Sciatic nerve (tissue), 2 donors: ENCODE results near the gene MON2. TPM values are rescaled to one million over a fixed set of nuclear protein-coding genes. Genes with fewer than 3 reads are reported as not detected.
A peak's percentile ranks its signal among the peaks of the same experiment; 100 is the strongest.
"Not testable (repeated sequence)": the region's sequence is repeated elsewhere in the genome, so short reads cannot be mapped to it uniquely, and the experiment has no call there.

Experiments used
- ATAC-seq: fragments of 200-7000 bp; cut with Tn5 transposase; one replicate; pipeline ENCODE4 v1.9.1; 2020; ENCODE audit warnings: mild to moderate bottlenecking, moderate library complexity
- DNase-seq: peaks from one replicate; pipeline ENCODE4 v3.0.0-alpha.2; 2020; ENCODE audit warnings: low spot score
- intact Hi-C: fragments of 100-400 bp; cut with DNase I; formaldehyde crosslinking; loops from one replicate; pipeline ENCODE4 v1.14.2; 2022
- total RNA-seq: library from RNA; stranded (reverse); fragmentation: NEBNext Ultra II Directional; extraction: Animal tissue kit (Norgen Biotek cat#: 25700); gene quantifications from one replicate; pipeline ENCODE4 v1.2.1, GENCODE V29; 2021
- donor health status: DM: no; HTN: no; CAD: no.
- donor health status: DM: no; HTN: no; CAD: no.

MON2 gene
- total RNA-seq, 1 donor from 2014 or later: 101 TPM

DNA sequence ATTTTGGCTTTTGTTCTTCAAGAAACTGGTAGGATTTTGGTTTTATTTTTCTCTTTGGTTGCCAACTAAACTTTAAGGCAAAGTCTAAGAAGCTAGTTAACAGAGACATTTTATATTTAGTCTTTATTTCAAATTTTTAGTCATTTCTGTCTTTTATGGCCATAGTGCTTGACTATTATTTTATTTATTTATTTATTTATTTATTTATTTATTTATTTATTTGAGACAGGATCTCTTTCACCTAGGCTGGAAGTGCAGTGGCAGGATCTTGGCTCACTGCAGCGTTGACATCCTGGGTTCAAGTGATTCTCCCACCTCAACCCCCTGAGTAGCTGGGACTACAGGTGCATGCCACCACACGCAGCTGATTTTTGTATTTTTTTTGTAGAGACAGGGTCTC, 3.1 kb downstream of the MON2 start:
- intact Hi-C loops: no loop called here
- ATAC-seq: no peak
- DNase-seq: no peak

DNA sequence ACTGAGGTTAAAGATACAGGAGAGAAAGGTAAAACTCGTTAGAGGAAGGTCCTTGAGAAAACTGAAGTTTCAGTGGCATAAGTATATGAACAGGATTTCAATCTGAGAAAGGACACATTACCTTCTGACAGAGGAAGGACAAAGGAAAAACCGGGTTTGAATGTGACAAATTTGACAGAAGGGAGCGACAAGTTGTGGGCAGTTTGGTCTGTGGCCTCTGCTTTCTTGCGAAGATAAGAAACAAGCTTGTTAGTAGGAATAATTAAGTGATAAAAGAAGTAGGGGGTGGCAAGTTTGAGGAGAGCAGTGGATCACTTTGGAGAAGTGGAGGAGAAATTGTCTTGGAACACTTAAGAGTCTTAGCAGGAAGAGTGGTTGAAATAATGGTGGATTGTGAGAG, 5.1 kb downstream of the MON2 start:
- intact Hi-C loops: no loop called here
- no peak for ATAC-seq

DNA sequence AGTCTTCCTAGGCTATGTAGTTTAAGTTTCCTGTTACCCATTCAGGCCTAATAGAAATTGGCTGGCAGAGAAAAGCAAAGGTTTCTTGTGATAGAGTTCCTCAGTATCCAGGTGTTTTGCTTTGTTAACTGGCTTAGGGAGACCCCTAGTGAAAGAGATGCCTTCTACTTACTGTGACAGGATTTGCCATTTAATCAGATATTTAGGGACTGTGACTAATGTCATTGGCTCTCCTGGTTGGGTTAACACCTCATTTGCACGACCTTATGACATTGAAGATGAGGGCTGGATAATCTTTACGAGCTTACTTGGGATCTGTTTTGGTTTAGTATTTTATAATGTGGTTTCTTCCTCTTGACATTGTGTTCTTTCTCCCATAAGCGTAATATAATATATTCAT, 5.8 kb downstream of the MON2 start:
- ATAC-seq: no peak
- intact Hi-C loops: no loop called here

More for the DNA sequence above, 5.1 kb downstream of the MON2 start:
- DNase-seq: no peak

DNA sequence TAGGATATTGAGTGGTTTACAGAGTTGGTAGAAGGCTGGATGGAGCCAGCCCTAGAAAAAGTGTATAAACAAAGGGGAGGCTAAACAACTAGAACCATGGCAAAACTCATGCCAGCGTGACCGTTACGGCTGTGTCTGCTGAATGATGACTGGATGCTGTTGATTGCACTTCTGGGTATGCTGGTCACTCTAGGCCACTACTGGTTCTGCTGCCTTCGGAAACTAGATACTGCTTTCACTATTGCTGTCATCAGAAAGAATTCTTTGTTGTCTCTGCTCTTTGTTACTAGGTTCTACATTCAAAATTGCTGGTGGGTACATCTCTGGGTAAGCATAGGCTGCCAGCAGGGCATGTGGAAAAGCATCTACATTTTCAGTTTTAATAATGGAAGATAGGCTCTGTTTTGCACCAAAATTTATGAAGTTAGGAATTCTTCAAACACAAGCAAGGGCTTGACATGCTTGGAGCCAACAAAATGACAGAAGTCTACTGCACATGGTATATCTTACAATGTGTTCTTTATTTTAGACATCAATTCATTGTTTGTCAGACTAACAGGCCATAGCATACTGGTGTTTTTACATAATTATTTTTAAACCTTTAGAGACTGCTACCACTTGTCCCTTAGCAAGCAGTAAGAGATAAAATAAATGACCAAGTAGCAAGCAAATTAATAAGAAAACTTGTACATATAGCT, 15.4 kb downstream of the MON2 start:
- peak; percentile 22 for ATAC-seq
- intact Hi-C loops: no loop called here
- no peak for DNase-seq

More for the DNA sequence above, 5.8 kb downstream of the MON2 start:
- no peak for DNase-seq

DNA sequence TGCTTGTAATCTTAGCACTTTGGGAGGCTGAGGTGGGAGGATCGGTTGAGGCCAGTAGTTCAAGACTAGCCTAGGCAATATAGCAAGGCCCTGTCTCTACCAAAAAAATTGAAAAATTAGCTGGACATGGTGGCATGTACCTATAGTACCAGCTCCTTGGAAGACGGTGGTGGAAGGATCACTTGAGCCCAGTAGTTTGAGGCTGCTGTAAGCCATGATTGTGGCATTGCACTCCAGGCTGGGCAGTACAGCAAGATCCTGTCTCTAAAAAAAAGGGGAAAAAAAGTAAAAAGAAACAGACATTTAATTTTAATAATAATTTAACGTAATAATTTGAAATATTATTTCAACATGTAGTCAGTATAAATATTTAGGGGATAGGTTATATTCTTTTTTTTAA, 16.1 kb downstream of the MON2 start:
- no peak for ATAC-seq
- DNase-seq: no peak
- intact Hi-C loops: no loop called here

DNA sequence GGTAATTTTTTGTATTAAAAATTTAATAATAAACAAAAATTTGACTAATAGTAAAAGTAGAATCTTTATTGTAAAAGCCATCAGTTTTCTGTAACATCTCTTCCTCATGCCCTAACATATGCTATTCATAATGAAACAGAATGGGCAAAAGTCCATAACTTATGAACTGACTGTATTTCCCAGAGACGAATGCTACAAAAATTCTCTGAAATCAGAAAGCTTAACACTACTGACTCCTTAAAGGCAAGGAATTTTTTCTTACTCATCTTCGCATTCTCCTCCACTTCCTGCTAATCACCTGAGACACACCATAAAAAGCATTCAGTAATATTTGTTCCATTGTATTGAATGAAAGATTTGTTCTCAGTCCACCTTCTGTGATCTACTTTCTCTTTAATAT, 17.6 kb downstream of the MON2 start:
- no peak for ATAC-seq
- intact Hi-C loops: no loop called here
- DNase-seq: no peak

DNA sequence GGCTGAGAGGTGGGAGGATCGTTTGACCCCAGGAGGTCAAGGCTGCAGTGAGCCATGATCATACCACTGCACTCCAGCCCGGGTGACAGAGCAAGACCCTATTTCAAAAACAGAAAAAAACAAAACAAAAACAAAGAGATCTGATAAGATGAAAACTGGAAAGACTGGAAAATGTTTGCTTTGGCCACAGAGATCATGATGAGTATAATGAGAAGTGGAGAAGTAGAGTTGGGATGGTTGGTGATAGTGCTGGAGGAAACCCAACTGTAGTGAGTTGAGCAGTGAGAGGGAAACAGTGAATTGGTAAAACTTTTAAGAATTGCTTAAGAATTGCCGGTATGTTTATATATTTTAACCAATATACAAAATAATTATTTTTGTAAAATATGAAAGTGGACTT, 39.2 kb downstream of the MON2 start:
- ATAC-seq: no peak
- DNase-seq: no peak
- intact Hi-C loops: no loop called here

DNA sequence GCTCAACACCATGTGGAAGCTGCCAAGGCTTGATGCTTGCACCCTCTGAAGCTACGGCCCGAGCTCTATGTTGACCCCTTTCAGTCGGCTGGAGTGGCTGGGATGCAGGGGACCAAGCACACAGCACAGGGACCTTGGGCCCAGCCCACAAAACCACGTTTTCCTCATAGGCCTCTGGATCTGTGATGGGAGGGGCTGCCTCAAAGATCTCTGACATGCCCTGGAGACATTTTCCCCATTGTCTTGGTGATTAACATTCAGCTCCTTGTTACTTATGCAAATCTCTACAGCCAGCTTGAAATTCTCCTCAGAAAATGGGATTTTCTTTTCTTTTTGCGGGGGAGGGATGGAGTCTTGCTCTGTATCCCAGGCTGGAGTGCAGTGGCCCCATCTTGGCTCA, 46.3 kb downstream of the MON2 start:
- ATAC-seq: no peak
- no peak for DNase-seq
- intact Hi-C loops: no loop called here

DNA sequence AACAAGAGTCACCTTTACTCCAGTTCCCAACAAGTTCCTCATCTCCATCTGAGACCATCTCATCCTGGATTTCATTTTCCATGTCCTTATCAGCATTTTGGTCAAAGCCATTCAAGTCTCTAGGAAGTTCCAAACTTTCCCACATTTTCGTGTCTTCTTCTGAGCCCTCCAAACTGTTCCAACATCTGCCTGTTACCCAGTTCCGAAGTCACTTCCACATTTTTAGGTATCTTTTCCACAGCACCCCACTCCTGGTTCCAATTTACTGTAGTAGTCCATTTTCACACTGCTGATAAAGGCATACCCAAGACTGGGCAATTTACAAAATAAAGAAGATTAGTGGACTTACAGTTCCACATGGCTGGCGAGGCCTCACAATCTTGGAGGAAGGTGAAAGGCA, 47.5 kb downstream of the MON2 start:
- DNase-seq, intact Hi-C loops, ATAC-seq: not testable (repeated sequence)

DNA sequence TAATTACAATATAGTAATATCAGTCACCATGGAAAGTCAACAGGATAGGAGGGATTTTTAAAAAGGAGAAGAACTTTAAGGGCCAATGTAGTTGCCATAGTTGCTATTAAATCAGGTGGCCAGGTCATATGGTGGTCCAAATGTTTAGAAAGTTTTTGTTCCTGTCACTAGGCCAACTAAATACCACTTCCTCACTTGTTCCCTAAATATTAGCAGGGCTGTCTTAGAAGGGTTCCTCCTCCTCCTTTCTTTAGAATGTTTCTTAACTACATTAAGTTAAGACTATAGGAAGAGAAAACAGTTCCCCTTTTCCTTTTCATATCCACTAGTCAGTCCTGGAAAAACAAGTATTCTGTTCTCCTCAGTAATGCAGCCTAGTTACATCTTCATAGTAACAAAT, 50.3 kb downstream of the MON2 start:
- no peak for DNase-seq
- no peak for ATAC-seq
- intact Hi-C loops: no loop called here

DNA sequence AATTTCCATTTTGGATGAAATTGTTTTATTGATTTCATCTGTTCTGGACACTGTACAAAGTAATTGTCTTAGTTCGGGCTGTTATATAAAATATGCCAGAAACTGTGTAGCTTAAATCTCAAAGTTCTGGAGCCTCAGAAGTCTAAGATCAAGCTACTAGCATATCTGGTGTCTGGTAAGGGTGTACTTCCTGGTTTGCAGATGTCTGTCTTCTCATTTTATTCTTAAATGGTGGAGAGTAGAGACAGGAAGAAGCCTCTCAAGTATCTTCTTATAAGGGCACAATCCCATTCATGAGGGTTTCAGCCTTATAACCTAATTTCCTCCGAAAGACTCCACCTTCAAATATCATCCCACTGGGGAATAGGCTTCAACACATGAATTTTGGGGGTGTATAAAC, 51.3 kb downstream of the MON2 start:
- intact Hi-C loops: no loop called here
- ATAC-seq (no peak), DNase-seq (no peak)

DNA sequence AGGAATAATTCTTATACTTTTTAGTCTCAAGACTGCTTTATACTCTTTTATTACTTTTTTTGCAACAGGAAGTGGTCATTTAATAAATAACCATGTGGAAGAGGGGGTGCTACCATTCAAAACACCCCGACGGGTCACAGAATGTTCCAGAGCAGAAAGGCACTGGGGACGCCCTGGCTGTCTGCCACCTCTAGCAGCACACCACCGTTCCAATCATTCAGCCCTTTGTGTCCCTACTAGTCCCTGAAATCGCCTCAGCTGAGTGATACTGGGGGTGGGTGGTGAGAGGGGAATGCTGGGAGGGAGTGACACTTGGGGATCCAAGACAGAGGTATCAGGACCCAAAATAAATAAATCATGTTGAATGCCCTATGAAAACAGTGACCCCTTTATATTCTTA, 52.4 kb downstream of the MON2 start:
- intact Hi-C loops: no loop called here
- ATAC-seq (no peak), DNase-seq (no peak)

DNA sequence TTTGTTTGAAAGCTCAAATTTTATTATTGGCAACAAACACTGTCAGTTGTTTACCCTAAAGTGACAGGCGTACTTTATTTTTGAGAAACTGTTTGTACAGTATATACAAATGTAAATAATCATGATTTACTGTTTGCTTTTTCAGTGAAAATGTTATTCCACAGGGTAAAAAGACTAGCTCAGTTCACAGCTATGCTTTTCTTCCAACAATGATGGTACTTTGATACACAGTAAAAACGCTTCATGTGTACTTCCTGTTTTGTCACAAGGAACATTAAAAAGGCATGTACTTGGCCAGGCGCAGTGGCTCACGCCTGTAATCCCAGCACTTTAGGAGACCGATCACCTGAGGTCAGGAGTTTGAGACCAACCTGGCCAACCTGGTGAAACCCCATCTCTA, 53.7 kb downstream of the MON2 start:
- DNase-seq: no peak
- intact Hi-C loops: no loop called here

DNA sequence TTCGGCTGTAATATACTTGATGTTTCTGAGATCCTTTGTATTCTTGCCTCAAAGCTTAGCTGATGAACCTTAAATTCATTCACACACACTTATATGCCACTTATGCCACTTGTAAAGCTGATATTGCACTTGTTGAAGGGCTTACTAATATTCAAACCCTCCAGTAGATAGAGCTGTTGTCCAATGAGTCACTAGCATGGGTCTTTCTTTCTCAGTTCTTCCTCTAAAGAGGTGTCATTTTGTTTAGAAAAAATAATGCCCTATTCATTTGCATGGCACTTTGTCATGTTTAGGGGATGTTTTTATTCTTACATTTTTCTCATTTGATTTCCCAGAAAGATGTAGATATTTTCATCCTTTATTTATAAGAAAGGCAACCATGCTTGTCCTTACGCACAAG, 56.4 kb downstream of the MON2 start:
- no peak for ATAC-seq
- intact Hi-C loops: no loop called here
- no peak for DNase-seq

More for the DNA sequence above, 53.7 kb downstream of the MON2 start:
- no peak for ATAC-seq

DNA sequence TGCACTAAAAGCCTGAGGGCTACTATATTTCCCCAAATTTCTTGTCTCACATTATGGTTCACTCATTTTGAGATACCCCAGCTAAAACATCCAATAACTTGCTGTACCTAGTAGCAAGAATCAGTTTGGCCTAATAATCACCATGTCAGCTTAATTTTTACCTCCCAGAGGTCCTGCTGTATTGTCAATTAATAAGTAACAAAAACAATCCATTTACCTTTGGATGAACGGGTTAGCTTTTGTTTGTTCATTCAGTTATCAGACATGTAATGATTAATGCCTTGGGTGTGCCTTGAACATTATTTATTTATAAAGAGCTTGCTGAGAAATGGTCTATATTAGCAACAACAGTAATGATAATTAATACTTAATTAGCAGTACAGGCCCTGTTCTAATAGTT, 57.0 kb downstream of the MON2 start:
- DNase-seq (no peak), ATAC-seq (no peak)
- intact Hi-C loops: no loop called here

DNA sequence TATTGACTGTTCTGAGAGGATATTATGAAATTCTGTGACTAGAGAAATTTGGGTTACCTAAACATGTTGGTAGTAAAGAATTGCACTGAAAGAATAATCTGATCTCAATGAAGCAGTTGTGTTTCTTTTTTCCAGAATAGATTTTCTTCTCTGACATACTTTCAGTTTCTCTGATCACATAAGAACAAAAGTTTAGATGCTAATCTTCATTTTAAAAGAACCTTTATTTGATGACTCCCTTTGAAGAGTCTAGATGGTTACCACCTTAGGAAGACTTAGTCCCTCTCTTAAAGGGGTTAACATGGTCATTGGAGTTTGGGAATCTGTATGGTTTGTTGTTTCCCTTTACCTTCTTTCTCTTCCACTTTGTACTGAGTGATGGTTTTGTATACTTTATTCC, 58.6 kb downstream of the MON2 start:
- ATAC-seq (no peak), DNase-seq (no peak)
- intact Hi-C loops: no loop called here

DNA sequence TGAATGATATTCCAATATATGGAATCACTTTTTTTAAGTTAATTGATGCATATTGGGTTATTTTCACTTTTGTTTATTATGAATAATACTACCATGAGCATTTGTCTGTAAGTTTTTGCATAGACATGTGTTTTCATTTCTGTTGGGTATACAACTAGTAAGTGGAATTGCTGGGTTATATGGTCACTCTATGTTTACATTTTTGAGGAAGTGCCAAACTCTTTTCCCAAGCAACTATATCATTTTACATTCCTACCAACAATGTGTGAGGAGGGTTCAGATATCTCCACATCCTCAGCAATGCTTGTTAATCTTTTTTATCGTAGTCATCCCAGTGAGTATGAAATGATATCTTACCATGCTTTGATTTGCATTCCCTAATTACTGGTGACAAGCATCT, 64.0 kb downstream of the MON2 start:
- DNase-seq: no peak
- ATAC-seq: no peak
- intact Hi-C loops: no loop called here

DNA sequence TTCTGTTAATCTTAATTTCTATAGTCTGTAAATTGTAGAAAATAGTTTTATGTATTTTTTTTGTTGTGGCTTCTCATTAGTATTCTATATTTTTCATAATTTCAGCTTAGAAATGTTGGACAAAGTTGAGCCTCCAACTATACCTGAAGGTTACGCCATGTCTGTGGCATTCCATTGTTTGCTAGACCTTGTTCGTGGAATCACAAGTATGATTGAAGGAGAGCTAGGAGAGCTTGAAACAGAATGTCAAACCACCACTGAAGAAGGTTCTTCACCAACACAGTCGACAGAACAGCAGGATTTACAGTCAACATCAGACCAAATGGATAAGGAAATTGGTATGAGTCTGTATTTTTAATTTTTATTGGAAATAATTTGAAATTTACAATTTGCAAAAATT, 65.7 kb downstream of the MON2 start:
- intact Hi-C loops: no loop called here
- no peak for ATAC-seq

DNA sequence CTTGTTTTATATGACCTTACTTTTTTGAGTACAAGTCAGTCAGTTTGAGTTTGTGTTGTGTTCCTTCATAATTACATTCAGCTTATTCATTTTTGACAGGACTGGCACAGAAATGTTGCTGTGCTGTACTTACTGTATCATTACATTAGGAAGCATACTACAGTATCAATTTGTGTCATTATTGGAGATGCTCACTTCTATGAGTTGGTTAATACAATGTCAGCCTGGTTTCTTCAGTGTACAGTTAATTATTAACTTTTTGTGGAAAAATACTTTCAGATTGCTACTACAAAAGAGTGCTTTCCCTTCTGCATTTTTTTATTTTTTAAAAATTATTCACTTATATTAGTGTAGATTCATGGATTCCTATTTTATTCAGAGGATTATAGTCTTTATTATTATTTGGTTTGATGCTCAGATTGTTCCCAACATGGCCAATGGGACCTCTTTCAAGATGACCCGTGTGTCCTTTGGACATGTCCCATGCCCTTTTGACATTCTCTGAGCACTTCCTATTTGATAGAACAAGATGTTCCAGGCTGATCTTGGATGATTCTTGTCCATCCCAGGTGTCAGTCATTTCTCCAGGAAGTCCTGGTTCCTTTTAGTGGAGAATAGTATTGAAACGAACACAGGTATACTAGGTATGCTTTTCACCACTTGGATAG, 66.6 kb downstream of the MON2 start:
- intact Hi-C loops: no loop called here
- ATAC-seq: no peak
- no peak for DNase-seq

More for the DNA sequence above, 65.7 kb downstream of the MON2 start:
- no peak for DNase-seq

DNA sequence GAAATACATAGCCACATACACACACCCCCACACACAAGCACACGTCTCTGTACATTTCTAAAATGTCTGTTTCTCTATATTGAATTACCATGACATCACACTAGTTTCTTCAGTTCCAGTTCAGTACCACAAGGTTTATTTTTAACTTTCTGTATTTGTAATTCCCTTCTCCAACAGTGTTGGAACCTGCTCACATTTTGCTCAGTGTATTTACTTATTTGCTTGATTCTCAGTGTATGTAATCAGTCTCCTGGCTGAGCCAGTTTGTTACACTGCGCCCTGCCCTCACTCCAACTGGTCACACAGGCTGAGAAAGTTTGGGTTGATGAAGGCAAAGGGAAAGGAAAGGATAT, 67.1 kb downstream of the MON2 start:
- DNase-seq (no peak), ATAC-seq (no peak)
- intact Hi-C loops: no loop called here

DNA sequence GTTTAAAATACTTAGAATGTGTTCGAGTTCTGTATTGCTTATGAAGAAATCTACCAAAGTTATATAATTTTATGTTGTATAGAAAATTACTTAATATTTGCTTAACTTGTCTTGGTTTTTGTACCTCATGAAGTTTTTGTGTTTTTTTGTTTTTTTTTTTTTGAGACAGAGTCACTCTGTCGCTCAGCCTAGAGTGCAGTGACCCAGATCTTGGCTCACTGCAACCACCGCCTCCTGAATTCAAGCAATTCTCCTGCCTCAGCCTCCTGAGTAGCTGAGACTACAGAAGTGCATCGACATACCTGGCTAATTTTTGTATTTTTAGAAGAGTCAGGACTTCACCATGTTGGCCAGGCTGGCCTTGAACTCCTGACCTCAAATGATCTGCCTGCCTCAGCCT, 69.9 kb downstream of the MON2 start:
- intact Hi-C loops: no loop called here
- DNase-seq (no peak), ATAC-seq (no peak)
